Measurements from ENCODE around the gene SIPA1L3.
"Not testable (repeated sequence)": the region's sequence is repeated elsewhere in the genome, so short reads cannot be mapped to it uniquely, and the experiment has no call there.

Gene SIPA1L3

GRCh38 chr19:37906869-37907734, at the start of gene SIPA1L3:
Gene SIPA1L3, plus strand, starts transcription at chr19:37907208. Its CDS starts 174,358 bp downstream, at chr19:38081566.
- DNase-seq: peak; percentile 29 to 96 (median 91)

- no peak for DNase-seq
Measured at GRCh38 chr19:37864501-37864900, 42.5 kb upstream of the SIPA1L3 start.

- not testable (repeated sequence) for DNase-seq
Measured at GRCh38 chr19:37865930-37866329, 41.1 kb upstream of the SIPA1L3 start.

DNA sequence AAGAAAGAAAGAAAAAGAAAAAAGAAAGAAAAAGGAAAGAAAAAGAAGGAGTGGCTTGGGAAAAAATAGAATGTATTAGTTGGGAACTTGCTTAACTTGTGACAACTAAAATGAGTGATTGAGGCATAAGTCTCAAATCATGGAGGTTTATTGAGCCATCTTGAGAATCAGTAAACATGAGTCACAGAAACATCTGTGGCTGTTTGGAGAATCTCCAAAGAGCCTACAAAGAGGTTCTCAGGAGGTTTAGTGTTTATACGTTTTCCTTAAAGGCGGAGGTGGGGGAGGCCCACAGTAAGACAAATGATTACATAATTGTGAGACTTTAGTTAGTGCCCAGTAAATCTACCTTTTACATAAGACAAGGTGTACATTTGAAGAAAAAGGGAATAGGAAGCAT, 39.2 kb upstream of the SIPA1L3 start:
- no peak for DNase-seq

DNA sequence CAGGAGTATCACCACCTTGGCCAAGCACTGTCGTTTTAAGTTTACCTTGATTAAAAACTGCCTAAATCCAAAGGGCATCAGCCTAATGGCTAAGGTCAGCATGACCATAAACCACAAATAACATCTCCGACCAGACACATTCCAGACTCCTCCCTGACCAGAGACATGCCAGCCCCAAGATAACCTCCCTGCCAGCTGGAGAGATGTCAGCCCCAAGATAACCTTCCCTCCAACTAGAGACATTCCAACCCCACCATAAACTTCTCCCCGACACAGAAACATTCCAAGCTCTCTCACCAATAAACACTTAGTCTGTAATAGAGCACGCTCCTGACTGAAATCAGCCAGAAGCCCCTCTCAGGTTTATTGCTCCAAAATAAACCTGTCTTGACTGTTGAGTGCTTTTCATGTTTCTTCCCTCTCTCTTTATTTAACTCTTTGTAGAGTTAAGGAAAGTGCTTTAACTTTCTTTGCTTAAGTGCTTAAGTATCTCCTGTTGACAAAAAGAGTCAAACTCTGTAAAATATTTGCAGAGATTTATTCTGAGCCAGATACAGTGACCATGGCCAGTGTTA, 37.2 kb upstream of the SIPA1L3 start:
- no peak for DNase-seq

DNA sequence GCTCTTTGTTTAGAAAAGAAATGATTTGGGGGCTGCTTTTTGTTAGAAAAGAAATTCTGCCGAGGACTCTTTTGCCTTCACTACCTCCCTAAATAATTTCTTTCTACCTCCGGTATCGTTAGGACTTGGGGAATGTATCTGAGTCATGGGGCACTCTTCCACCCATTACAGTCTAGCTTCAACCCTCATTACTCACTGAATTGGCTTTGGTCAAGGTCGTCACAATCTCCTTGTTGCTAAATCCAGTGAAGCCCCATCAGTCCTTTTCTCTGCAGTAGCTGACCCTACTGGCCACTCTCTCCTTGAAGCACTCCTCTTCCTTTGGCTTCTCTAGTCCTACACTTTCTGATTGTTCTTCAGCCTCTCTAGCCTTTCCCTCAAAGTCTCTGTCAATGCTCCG, 34.6 kb upstream of the SIPA1L3 start:
- DNase-seq: no peak

- no peak for DNase-seq
Measured at GRCh38 chr19:37874784-37875183, 32.2 kb upstream of the SIPA1L3 start.

- DNase-seq: no peak
Measured at GRCh38 chr19:37876032-37876431, 31.0 kb upstream of the SIPA1L3 start.

DNA sequence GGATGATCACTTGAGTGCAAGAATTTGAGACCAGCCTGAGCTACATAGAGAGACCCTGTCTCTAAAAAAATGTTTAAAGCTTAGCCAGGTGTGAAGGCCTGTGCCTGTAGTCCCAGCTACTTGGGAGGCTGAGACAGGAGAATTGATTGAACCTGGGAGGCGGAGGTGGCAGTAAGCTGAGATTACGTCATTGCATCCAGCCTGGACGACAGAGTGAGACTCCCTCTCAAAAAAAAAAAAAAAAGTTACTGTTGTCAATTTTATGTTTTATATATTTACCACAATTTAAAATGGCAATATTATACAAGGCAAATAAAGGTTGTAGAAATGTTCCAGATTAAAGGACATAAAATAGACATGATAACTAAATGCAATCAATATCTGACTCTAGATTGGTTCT, 29.9 kb upstream of the SIPA1L3 start:
- no peak for DNase-seq

- no peak for DNase-seq
Measured at GRCh38 chr19:37885392-37885791, 21.6 kb upstream of the SIPA1L3 start.

DNA sequence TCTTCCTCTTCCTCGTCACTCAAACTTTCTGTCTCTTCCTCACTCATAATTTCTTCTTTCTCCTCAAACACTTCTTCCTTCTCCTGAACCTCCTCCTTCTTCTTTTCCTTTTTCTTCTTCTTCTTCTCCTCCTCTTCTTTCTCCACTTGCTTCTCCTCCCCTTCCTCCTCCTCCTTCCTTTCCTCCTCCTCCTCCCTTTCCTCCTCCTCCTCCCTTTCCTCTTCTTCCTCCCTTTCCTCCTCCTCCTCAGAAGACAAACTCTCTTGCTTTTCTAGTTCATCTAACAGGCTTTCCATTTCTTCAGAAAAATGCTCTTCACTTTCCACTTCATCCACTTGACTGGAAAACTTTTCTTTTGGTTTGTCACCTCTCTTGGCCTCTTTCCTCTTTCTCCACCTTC, 20.4 kb upstream of the SIPA1L3 start:
- DNase-seq: no peak

DNA sequence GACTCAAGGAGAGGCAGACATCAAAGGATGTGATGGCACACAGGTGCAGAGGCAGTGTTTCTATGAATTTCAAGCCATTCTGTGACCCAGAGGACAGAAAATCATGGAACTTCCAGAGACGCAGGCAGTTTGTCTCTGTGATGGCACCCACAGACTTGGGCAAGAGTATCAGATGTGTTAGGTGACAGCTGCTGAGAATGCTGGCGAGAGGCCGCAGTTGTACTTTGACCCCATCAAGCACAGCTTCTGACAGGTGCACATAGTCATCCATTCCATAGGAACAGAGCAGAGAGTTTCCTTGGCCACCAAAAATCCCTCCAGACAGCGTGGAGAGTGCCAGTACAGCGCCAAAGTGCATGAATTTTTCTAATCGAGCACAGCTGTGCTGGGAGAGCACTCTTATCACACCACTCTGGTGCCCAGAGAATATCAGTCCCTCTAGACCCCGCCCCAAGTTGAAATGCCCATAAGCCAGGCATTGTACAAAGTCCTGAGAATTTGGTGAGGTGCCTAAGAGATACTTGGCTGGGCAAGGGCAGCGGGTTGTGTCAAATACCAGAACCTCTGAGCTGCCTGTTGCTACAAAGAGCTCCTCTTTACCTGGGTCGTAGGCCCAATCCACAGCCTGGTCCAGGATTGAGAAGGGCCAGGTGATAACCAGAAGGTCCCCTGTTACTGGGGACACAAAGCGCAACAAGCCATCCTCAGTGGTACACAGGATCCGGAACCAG, 13.0 kb upstream of the SIPA1L3 start:
- no peak for DNase-seq

DNA sequence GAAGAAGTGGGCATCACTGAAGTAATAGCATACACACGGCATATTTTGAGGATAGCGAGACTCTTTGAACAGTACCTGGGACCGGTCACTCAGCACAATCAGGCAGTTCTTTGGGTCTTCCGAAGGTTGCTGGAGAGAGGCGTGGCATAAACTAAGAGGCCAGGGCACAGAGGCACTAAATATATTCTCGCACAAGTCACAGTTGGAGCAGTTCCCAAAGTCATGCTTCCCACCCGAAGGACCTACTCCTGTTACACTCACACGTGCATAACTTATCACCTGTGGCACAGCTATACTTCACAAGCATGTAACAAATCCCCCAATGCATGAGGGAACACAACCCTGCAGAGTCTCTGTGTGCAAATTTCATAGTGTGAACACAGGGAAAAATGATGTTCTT, 10.8 kb upstream of the SIPA1L3 start:
- no peak for DNase-seq

DNA sequence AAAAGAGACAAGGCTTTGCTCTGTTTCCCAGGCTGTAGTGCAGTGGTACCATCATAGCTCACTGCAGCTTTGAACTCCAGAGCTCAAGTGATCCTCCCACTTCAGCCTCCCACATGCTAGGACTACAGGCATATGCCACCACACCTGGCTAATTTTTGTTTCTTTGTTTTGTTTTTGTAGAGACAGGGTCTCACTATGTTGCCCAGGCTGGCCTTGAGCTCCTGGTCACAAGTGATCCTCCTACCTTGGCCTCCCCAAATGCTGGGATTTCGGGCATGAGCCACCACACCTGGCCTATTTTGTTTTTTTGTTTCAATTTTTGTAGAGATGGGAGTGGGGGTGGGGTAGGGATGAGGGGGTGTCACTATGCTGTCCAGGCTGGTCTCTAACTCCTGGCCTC, 7.6 kb upstream of the SIPA1L3 start:
- no peak for DNase-seq

GRCh38 chr19:37899966-37900365, 7.0 kb upstream of the SIPA1L3 start:
- DNase-seq: no peak

DNA sequence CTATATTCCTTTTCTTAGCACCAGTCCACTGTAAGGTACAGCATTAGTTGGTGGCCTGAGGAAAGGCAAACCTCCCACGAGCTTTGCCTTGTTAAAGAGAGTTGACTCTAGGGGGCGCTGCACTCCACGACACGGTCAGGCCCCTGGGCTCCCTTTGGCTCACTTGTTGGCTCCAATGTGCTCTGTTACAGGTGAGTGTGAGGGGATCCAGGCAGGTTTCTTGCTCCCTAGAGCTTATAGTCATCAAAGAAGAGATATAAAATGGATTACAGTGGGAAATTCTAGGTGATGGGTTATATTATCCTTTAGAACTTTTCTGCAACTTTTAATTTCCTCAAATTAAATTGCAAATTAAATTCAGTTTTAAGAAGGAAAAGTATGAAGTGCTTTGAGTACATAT, 4.3 kb upstream of the SIPA1L3 start:
- DNase-seq: peak in 12 of 14 donors; percentile 5 to 68 (median 38)

- DNase-seq: no peak
Measured at GRCh38 chr19:37903096-37903495, 3.9 kb upstream of the SIPA1L3 start.

DNA sequence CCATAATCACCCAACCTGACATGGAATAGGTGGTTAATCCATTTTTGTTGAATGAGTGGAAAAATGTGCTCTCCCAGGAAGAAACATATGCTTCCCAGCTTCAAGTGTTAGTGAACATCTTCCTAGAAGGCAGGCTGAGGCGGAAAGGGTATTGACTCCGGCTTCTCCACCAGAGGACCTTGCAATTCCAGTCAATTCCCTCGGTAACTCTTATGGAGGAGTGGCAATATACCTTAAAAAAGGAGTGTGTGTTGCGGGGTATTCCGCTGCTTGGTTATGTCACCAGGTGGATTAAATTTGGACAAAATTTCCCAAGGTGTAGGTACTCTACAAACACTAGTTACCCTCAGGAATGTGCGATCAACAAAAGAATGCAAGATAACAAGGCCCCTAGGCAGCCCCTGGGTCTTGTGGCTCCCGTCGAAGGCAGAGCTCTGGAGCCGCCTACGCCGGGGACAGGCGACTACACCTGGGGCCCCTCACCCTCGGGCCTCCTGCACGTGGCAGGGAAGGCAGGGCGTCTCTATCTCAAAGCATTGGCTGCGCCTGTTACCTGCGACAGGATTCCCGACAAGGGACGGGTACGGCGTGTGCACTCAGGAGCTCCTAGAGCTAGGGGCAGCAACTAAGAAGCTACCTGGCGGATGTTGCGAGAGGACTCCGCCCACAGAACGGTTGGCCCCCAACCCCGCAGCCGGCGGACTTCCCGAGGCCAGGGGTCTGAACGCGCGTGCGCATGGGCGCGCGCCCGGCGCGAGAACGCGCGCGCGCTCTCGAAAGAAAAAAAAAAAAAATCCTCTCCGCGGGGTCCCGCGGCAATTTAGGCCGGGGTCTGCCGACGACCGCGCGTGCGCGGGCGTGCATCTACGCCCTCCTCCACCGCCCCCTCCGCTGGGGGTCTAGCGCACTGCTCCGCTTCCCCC, 801 bp upstream of the SIPA1L3 start, which contains the start of gene WDR87:
Gene WDR87, minus strand, starts transcription at position 649 of the 923 bp plus-strand sequence. CDS start 8,355 bp downstream, outside the sequence.
- peak in 1 of 14 donors; percentile 42 for DNase-seq

GRCh38 chr19:37907735-37908455, 887 bp downstream of the SIPA1L3 start:
- DNase-seq: no peak

DNA sequence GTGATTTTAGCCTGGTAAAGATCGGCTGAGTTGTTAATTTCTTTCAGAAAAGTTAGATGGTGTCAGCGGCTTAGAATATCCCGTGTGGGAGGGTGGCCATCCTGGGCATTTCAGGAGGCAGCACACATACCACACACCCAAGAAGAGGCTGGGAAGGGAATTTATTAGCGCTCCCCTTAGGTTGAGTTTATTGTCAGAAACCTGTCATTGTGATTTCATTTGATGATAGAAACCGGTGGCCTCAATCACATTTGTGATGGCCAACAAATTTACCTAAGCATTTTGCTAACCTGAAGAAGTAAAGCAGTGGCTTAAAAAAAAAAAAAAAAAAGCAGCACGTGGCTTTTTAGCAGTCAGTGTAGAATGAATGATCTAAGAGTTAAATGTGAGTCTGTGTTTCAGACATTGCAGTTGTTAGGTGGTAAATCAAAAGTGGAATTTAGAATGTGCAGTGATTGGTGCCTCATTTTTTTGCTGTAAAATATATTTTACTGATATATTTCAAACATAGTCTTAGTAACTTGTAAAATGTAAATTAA, 2.7 kb downstream of the SIPA1L3 start:
- DNase-seq: no peak

- DNase-seq: no peak
Measured at GRCh38 chr19:37914908-37915307, 7.9 kb downstream of the SIPA1L3 start.
